ENCODE results near the gene SH3BP1. TPM values are rescaled to one million over a fixed set of nuclear protein-coding genes. Genes with fewer than 3 reads are reported as not detected.
A peak's percentile ranks its signal among the peaks of the same experiment; 100 is the strongest.
"Not testable (repeated sequence)": the region's sequence is repeated elsewhere in the genome, so short reads cannot be mapped to it uniquely, and the experiment has no call there.

The SH3BP1 gene
- polyA plus RNA-seq, 1 experiment, result 8.4 TPM

DNA sequence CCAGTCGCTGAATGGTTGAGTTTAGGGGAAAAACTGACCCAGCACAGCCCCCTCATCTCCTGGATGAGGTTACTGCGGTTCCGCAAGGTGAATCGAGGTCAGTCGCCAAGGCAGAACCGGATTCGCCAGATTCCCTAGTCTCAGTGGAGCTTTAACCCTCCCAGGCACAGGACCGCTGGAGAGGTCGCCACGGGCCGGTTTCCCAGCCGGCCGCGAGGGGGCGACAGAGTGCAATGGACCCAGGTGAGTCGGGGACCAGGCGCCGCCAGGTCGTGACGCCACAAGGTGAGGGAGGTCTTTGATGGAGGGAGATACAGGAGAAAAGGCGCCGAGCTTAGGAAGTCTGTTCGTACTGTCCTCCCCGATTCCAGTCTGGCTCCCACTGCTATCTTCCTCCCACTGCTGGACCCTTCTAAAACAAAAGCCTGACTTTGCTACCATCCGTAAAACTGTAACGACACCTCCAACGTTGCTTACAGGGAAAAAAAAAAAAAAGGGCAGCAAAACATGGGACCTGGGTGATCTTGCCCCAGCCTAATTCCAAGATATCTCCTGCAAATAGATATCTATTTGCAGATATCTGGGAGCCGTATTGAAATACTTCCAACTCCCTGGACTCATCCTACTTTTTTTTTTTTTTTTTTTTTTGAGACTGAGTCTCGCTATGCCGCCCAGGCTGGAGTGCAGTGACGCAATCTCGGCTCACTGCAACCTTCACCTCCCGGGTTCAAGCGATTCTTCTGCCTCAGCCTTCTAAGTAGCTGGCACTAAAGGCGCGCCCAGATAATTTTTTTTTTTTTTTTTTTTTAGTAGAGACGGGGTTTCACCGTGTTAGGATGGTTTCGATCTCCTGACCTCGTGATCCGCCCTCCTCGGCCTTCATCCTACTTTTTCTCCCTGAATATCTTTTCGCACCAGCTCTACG is 32.2 kb upstream of the SH3BP1 start:
- no peak for DNase-seq (ENCODE audit: low read depth, low spot score)
- Histone ChIP-seq H3K9me3 (ENCODE audit: control insufficient read depth, insufficient read depth, low read length) (no peaks in the 10 kb centered on the region), H3K27ac (ENCODE audit: low read depth, low read length) (peak overlapping the region; percentile 99), H3K4me3 (ENCODE audit: low read depth, low read length) (peak overlapping the region; percentile 42), H3K27me3 (ENCODE audit: control insufficient read depth, insufficient read depth, low read length) (peaks cover 12% of the 10 kb centered on the region)
- ChIA-PET POLR2A (interaction anchor here (0.5 to 2.7 kb wide), 13 partner anchors 15 to 1183 kb away, joined by 3 to 15 read pairs (median 4); partner anchors contain the start of genes LGALS1 and PDXP), CTCF (interaction anchor here (0.5 to 3.5 kb wide), 46 partner anchors 9 to 1692 kb away, joined by 3 to 60 read pairs (median 4); partner anchors contain the start of genes ANKRD54 and LGALS2)
- peak; percentile 99 for TF ChIP-seq CTCF (IDR thresholded peaks at IDR 0.05; ENCODE audit: low read depth, low read length)

- ChIA-PET POLR2A (interaction anchor here (0.5 to 2.7 kb wide), 14 partner anchors 15 to 168 kb away, joined by 3 to 15 read pairs (median 4); partner anchors contain the start of genes LGALS1 and PDXP), CTCF (interaction anchor here (0.5 to 3.5 kb wide), 16 partner anchors 10 to 721 kb away, joined by 3 to 60 read pairs (median 6); partner anchors contain the start of gene ANKRD54)
- TF ChIP-seq CTCF (IDR thresholded peaks at IDR 0.05; ENCODE audit: low read depth, low read length), result no peak
- Histone ChIP-seq H3K27ac (ENCODE audit: low read depth, low read length) (peak overlapping the region; percentile 99), H3K27me3 (ENCODE audit: control insufficient read depth, insufficient read depth, low read length) (peaks cover 12% of the 10 kb centered on the region), H3K4me3 (ENCODE audit: low read depth, low read length) (peak overlapping the region; percentile 82), H3K9me3 (ENCODE audit: control insufficient read depth, insufficient read depth, low read length) (no peaks in the 10 kb centered on the region)
- DNase-seq (ENCODE audit: low read depth, low spot score), result no peak
Observed at GRCh38 chr22:37607935-37608476, 31.5 kb upstream of the SH3BP1 start.

DNA sequence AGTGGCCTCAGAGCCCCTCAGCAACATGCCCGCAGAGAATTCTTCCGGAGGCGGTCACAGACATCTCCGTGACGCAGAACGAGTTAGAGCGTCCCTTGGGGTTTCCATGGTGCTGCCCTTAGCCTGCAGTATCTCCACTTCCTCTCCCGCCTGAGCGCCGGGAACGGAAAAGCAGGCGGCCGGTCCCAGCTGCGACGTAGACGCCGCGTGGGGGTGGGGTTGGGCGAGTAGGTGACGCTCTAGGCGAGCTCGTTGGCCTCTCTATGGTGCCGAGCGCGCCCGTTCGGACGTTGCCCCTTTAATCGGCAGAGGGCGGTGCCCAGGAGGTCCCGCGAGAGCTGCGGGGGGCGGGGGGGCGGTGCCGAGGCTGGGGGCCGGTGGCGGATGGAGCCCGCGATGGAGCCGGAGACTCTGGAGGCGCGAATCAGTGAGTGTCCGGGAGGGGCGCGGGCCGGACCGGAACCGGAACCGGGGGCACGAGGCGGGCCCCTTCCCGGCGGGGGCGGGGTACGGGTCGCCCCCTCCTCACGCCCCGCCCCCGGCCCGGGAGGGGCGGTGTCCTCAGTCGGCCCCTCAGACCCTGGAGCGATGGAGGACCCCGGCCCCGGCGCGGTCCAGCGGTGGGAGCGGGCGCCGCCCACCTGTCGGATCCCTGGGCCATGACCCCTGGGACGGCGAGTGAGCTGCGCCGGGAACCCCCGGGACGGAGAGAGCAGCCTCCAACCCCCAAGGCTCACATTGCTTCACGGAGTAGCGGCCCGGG is 30.8 kb upstream of the SH3BP1 start, which contains the start of gene GGA1:
GGA1 (plus strand) TSS at position 358 of the 763 bp plus-strand sequence; CDS start at position 385, 27 bp downstream.
- H3K4me3 ChIP-seq (ENCODE audit: low read depth, low read length), result peak within 1 kb of the TSS; percentile 82
- H3K27me3 ChIP-seq (ENCODE audit: control insufficient read depth, insufficient read depth, low read length), result peaks cover 12% of the 10 kb centered on the region
- H3K27ac ChIP-seq (ENCODE audit: low read depth, low read length), result peak within 1 kb of the TSS; percentile 99
- no peak for TF ChIP-seq CTCF (IDR thresholded peaks at IDR 0.05; ENCODE audit: low read depth, low read length)
- DNase-seq (ENCODE audit: low read depth, low spot score), result peak; percentile 90
- ChIA-PET CTCF (interaction anchor here (0.5 to 3.5 kb wide), 10 partner anchors 9 to 205 kb away, joined by 3 to 60 read pairs (median 6); no protein-coding TSS in a partner anchor), POLR2A (interaction anchor here (0.6 to 2.7 kb wide), 17 partner anchors 16 to 168 kb away, joined by 3 to 15 read pairs (median 4); partner anchors contain the start of genes LGALS1 and PDXP)
- no peaks in the 10 kb centered on the region for H3K9me3 ChIP-seq (ENCODE audit: control insufficient read depth, insufficient read depth, low read length)

GRCh38 chr22:37609240-37610152 is 30.0 kb upstream of the SH3BP1 start:
- ChIA-PET CTCF (interaction anchor here (0.9 to 3.5 kb wide), 6 partner anchors 8 to 65 kb away, joined by 3 to 60 read pairs (median 12); no protein-coding TSS in a partner anchor), POLR2A (interaction anchor here (0.6 to 2.7 kb wide), 9 partner anchors 15 to 140 kb away, joined by 3 to 15 read pairs (median 4); partner anchors contain the start of gene LGALS1)
- TF ChIP-seq CTCF (IDR thresholded peaks at IDR 0.05; ENCODE audit: low read depth, low read length), result no peak
- Histone ChIP-seq H3K27ac (ENCODE audit: low read depth, low read length) (peak overlapping the region; percentile 70), H3K9me3 (ENCODE audit: control insufficient read depth, insufficient read depth, low read length) (no peaks in the 10 kb centered on the region), H3K27me3 (ENCODE audit: control insufficient read depth, insufficient read depth, low read length) (peaks cover 7% of the 10 kb centered on the region), H3K4me3 (ENCODE audit: low read depth, low read length) (peak overlapping the region; percentile 82)
- DNase-seq (ENCODE audit: low read depth, low spot score), result no peak

DNA sequence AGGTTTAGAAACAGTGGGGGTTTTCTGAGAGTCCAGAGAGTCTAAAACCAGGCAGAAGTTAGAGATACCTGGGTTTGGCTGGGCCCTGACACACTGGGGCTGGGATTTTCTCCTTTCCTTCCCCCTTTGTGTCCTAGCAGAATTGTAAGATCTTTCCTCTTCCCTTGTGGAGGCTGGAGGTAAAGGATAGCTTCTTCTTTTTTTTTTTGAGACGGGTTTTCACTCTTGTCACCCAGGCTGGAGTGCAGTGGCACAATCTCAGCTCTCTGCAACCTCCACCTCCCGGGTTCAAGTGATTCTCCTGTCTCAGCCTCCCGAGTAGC is 29.4 kb upstream of the SH3BP1 start:
- CTCF ChIA-PET, result interaction anchor here (1.0 kb wide), 1 partner anchor 33 kb away, joined by 3 read pairs; no protein-coding TSS in a partner anchor
- H3K4me3 ChIP-seq (ENCODE audit: low read depth, low read length), result peak overlapping the region; percentile 82
- POLR2A ChIA-PET, result interaction anchor here (0.6 to 2.7 kb wide), 5 partner anchors 9 to 98 kb away, joined by 3 to 15 read pairs (median 3); partner anchors contain the start of gene LGALS1
- not testable (repeated sequence) for DNase-seq (ENCODE audit: low read depth, low spot score); H3K27me3 ChIP-seq (ENCODE audit: control insufficient read depth, insufficient read depth, low read length); H3K27ac ChIP-seq (ENCODE audit: low read depth, low read length); H3K9me3 ChIP-seq (ENCODE audit: control insufficient read depth, insufficient read depth, low read length)
